Common myeloid progenitor, CD34-positive (primary cell): Measurements from ENCODE around the gene SLC45A2.
A peak's percentile ranks its signal among the peaks of the same experiment; 100 is the strongest.

Experiments
- CTCF ChIA-PET: fragments of 350-600 bp; sonication (Branson Sonifier 250); formaldehyde crosslinking; loops from one replicate; lab custom pipeline; 2021; ENCODE audit warnings: antibody characterized with exemption; lab: Charles Lee
- POLR2A ChIA-PET: fragments of 350-600 bp; sonication (Branson Sonifier 250); formaldehyde crosslinking; loops from one replicate; lab custom pipeline; 2021; ENCODE audit warnings: antibody characterized with exemption; lab: Charles Lee
- DNase-seq, 3 donors: peaks; one replicate each; pipeline versions ENCODE4 v3.0.0 to v3.0.0-alpha.2; 2013
- H3K27ac ChIP-seq, 2 experiments: 1 replicate in 1 of 2; 2 replicates in 1 of 2; pipeline ENCODE4 v1.7.0; 2013; ENCODE audit warnings: inconsistent platforms in 2 of 2, low read length in 2 of 2, mild to moderate bottlenecking in 2 of 2, low read depth in 1 of 2, moderate library complexity in 1 of 2; ENCODE audit not compliant: severe bottlenecking in 2 of 2, insufficient read depth in 1 of 2, poor library complexity in 1 of 2
- H3K27me3 ChIP-seq, 5 experiments: replicated peaks in 2 of 5; 1 replicate in 3 of 5; 2 replicates in 2 of 5; pipeline versions ENCODE4 v1.6.1 to v1.7.0; 2013; ENCODE audit warnings: low read length in 4 of 5, mild to moderate bottlenecking in 2 of 5, moderate library complexity in 2 of 5, inconsistent platforms in 1 of 5; ENCODE audit not compliant: insufficient read depth in 5 of 5, control insufficient read depth in 4 of 5
- H3K36me3 ChIP-seq, 4 experiments: 1 replicate in 2 of 4; 2 replicates in 2 of 4; pipeline versions ENCODE4 v1.6.1 to v1.7.0; 2013; ENCODE audit warnings: low read length in 3 of 4, control low read depth in 1 of 4, mild to moderate bottlenecking in 1 of 4; ENCODE audit not compliant: control insufficient read depth in 4 of 4, insufficient read depth in 4 of 4
- H3K4me1 ChIP-seq, 4 experiments: 1 replicate in 3 of 4; 2 replicates in 1 of 4; pipeline versions ENCODE4 v1.6.1 to v1.7.1; 2013; ENCODE audit warnings: low read length in 3 of 4, mild to moderate bottlenecking in 3 of 4, control low read depth in 1 of 4, inconsistent platforms in 1 of 4, moderate library complexity in 1 of 4; ENCODE audit not compliant: control insufficient read depth in 4 of 4, insufficient read depth in 4 of 4; ENCODE audit errors: control extremely low read depth in 1 of 4
- H3K4me3 ChIP-seq, 7 experiments: 1 replicate in 4 of 7; 2 replicates in 3 of 7; pipeline versions ENCODE4 v1.5.1 to v1.7.0; 2013; ENCODE audit warnings: mild to moderate bottlenecking in 7 of 7, low read length in 6 of 7, moderate library complexity in 6 of 7, inconsistent platforms in 2 of 7, low read depth in 2 of 7, control low read depth in 1 of 7; ENCODE audit not compliant: insufficient read depth in 4 of 7, control insufficient read depth in 1 of 7; ENCODE audit errors: extremely low read depth in 1 of 7
- H3K9me3 ChIP-seq, 5 experiments: 1 replicate in 4 of 5; 2 replicates in 1 of 5; pipeline versions ENCODE4 v1.6.1 to v1.7.1; 2013; ENCODE audit warnings: low read length in 4 of 5, mild to moderate bottlenecking in 2 of 5, inconsistent platforms in 1 of 5, low read depth in 1 of 5, moderate library complexity in 1 of 5; ENCODE audit not compliant: control insufficient read depth in 4 of 5, insufficient read depth in 2 of 5; ENCODE audit errors: control extremely low read depth in 1 of 5
- WGBS: methylation state at CpG from one replicate; pipeline ENCODE4 v1.1.5; 2013; ENCODE audit not compliant: insufficient coverage; 5-methylcytosine and 5-hydroxymethylcytosine counted together

Gene SLC45A2

GRCh38 chr5:33938881-33939280, 45.6 kb downstream of the SLC45A2 start:
- Histone ChIP-seq H3K4me1 (peaks cover 0 to 12% (median 8%) of the 10 kb centered on the region in 4 experiments), H3K27me3 (peaks cover 0 to 79% (median 31%) of the 10 kb centered on the region in 5 experiments), H3K4me3 (no peak overlapping the region), H3K36me3 (no peaks in the 10 kb centered on the region), H3K9me3 (peaks cover 0 to 8% (median 0%) of the 10 kb centered on the region in 5 experiments), H3K27ac (no peak overlapping the region)
- no peak for DNase-seq
- ChIA-PET CTCF (interaction anchor here (0.7 kb wide), 1 partner anchor 22 kb away, joined by 3 read pairs; no protein-coding TSS in a partner anchor), POLR2A (no interaction called here)
- 19% methylated on average over 13 of the region's 15 CpGs for WGBS

- H3K27me3 ChIP-seq, result peaks cover 0 to 79% (median 31%) of the 10 kb centered on the region in 5 experiments
- CTCF ChIA-PET, result no interaction called here
Measured at GRCh38 chr5:33938507-33938796, 46.0 kb downstream of the SLC45A2 start.

GRCh38 chr5:33937707-33938506, 46.6 kb downstream of the SLC45A2 start:
- H3K9me3 ChIP-seq, result peaks cover 0 to 8% (median 0%) of the 10 kb centered on the region in 5 experiments
- peaks cover 0 to 12% (median 8%) of the 10 kb centered on the region in 4 experiments for H3K4me1 ChIP-seq
- no peak overlapping the region for H3K27ac ChIP-seq
- H3K4me3 ChIP-seq, result no peak overlapping the region
- WGBS, result 22% methylated on average over 48 of the region's 54 CpGs
- peak in 1 of 3 donors; percentile 8 for DNase-seq
- peaks cover 0 to 77% (median 31%) of the 10 kb centered on the region in 5 experiments for H3K27me3 ChIP-seq
- ChIA-PET POLR2A (no interaction called here), CTCF (no interaction called here)
- no peaks in the 10 kb centered on the region for H3K36me3 ChIP-seq

More at GRCh38 chr5:33938507-33938796, 46.0 kb downstream of the SLC45A2 start:
- WGBS, result 29% methylated on average over 14 of the region's 14 CpGs
- Histone ChIP-seq H3K4me3 (no peak overlapping the region), H3K9me3 (peaks cover 0 to 8% (median 0%) of the 10 kb centered on the region in 5 experiments), H3K27ac (no peak overlapping the region), H3K4me1 (peaks cover 0 to 12% (median 8%) of the 10 kb centered on the region in 4 experiments), H3K36me3 (no peaks in the 10 kb centered on the region)
- POLR2A ChIA-PET, result no interaction called here
- no peak for DNase-seq

- H3K4me3 ChIP-seq, result peak overlapping the region in 1 of 7 experiments; percentile 59
- H3K27me3 ChIP-seq, result peaks cover 0 to 72% (median 31%) of the 10 kb centered on the region in 5 experiments
- DNase-seq, result no peak
- ChIA-PET CTCF (no interaction called here), POLR2A (no interaction called here)
- 38% methylated on average over 38 of the region's 54 CpGs for WGBS
- peaks cover 0 to 8% (median 0%) of the 10 kb centered on the region in 5 experiments for H3K9me3 ChIP-seq
- no peak overlapping the region for H3K27ac ChIP-seq
- no peaks in the 10 kb centered on the region for H3K36me3 ChIP-seq
- H3K4me1 ChIP-seq, result peaks cover 0 to 12% (median 8%) of the 10 kb centered on the region in 4 experiments
Measured at GRCh38 chr5:33937017-33937706, 47.3 kb downstream of the SLC45A2 start.

- peaks cover 0 to 12% (median 8%) of the 10 kb centered on the region in 4 experiments for H3K4me1 ChIP-seq
- POLR2A ChIA-PET, result interaction anchor here (0.8 kb wide), 1 partner anchor 16 kb away, joined by 3 read pairs; no protein-coding TSS in a partner anchor
- peak within 1 kb of the TSS in 5 of 7 experiments; percentile 33 to 59 (median 46) for H3K4me3 ChIP-seq
- no peak for DNase-seq
- peaks cover 0 to 66% (median 31%) of the 10 kb centered on the region in 5 experiments for H3K27me3 ChIP-seq
- H3K27ac ChIP-seq, result no peak within 1 kb of the TSS
- CTCF ChIA-PET, result interaction anchor here (0.6 to 2.3 kb wide), 5 partner anchors 26 to 912 kb away, joined by 3 to 12 read pairs (median 4); no protein-coding TSS in a partner anchor
- peaks cover 0 to 8% (median 0%) of the 10 kb centered on the region in 5 experiments for H3K9me3 ChIP-seq
- 11% methylated on average over 38 of the region's 45 CpGs for WGBS
- no peaks in the 10 kb centered on the region for H3K36me3 ChIP-seq
Measured at GRCh38 chr5:33936381-33937016, 48.0 kb downstream of the SLC45A2 start, which contains the start of gene RXFP3. RXFP3 (plus strand) TSS chr5:33936386; CDS start chr5:33936741, 355 bp downstream.

- peaks cover 0 to 8% (median 0%) of the 10 kb centered on the region in 5 experiments for H3K9me3 ChIP-seq
- no peak overlapping the region for H3K27ac ChIP-seq
- peaks cover 0 to 63% (median 31%) of the 10 kb centered on the region in 5 experiments for H3K27me3 ChIP-seq
- under 1% methylated on average over 21 of the region's 30 CpGs for WGBS
- peak overlapping the region in 5 of 7 experiments; percentile 33 to 59 (median 46) for H3K4me3 ChIP-seq
- peaks cover 0 to 12% (median 8%) of the 10 kb centered on the region in 4 experiments for H3K4me1 ChIP-seq
- POLR2A ChIA-PET, result interaction anchor here (0.8 kb wide), 1 partner anchor 16 kb away, joined by 3 read pairs; no protein-coding TSS in a partner anchor
- DNase-seq, result peak; percentile 57 to 84 (median 80)
- CTCF ChIA-PET, result interaction anchor here (0.6 to 2.3 kb wide), 7 partner anchors 27 to 913 kb away, joined by 3 to 12 read pairs (median 4); no protein-coding TSS in a partner anchor
- no peaks in the 10 kb centered on the region for H3K36me3 ChIP-seq
Measured at GRCh38 chr5:33936004-33936380, 48.5 kb downstream of the SLC45A2 start.
